PC-9 (cell line): ENCODE measurements around the gene HFM1. TPM values are rescaled to one million over a fixed set of nuclear protein-coding genes. Genes with fewer than 3 reads are reported as not detected.

Experiments used
- BruUV-seq: library from RNA; stranded (reverse); fragments of 400-500 nt; replicated peaks from 2 replicates; lab custom pipeline; 2021; lab: Mats Ljungman, UMichigan
- CTCF ChIA-PET: fragments of 300-600 bp; sonication (Branson Sonifier 250); formaldehyde crosslinking; loops from one replicate; lab custom pipeline; 2022; ENCODE audit warnings: antibody characterized with exemption; lab: Charles Lee
- POLR2A ChIA-PET: fragments of 300-600 bp; sonication (Branson Sonifier 250); formaldehyde crosslinking; loops from one replicate; lab custom pipeline; 2022; ENCODE audit warnings: antibody characterized with exemption; ENCODE audit not compliant: unreplicated experiment; lab: Charles Lee
- DNase-seq, 2 experiments: peaks; one replicate each; pipeline versions ENCODE4 v3.0.0 to v3.0.0-alpha.2; 2015 to 2022; ENCODE audit warnings: mixed read lengths in 1 of 2
- H2AFZ ChIP-seq: fragments of 200-600 bp; sonication (generic); 2 replicates; pipeline ENCODE4 v1.8.1; 2017; ENCODE audit warnings: antibody characterized with exemption
- H3F3A ChIP-seq: fragments of 200-600 bp; sonication (generic); 2 replicates; pipeline ENCODE4 v1.8.1; 2017; ENCODE audit warnings: antibody characterized with exemption, mild to moderate bottlenecking, low read depth; ENCODE audit not compliant: insufficient read depth
- H3K27ac ChIP-seq: fragments of 200-600 bp; sonication (generic); 2 replicates; pipeline ENCODE4 v1.6.1; 2016; ENCODE audit warnings: mixed run types
- H3K27me3 ChIP-seq: fragments of 200-600 bp; sonication (generic); 2 replicates; pipeline ENCODE4 v1.6.1; 2016; ENCODE audit warnings: low read depth, mixed run types; ENCODE audit not compliant: insufficient read depth
- H3K36me3 ChIP-seq: fragments of 200-600 bp; sonication (generic); 2 replicates; pipeline ENCODE4 v1.6.1; 2016; ENCODE audit warnings: low read depth, mixed run types
- H3K4me1 ChIP-seq: fragments of 200-600 bp; sonication (generic); replicated peaks from 2 replicates; pipeline ENCODE4 v1.6.1; 2016; ENCODE audit warnings: mixed run types; ENCODE audit not compliant: insufficient read depth
- H3K4me2 ChIP-seq: fragments of 200-600 bp; sonication (generic); 2 replicates; pipeline ENCODE4 v1.6.1; 2017; ENCODE audit warnings: mixed run types
- H3K4me3 ChIP-seq: fragments of 200-600 bp; sonication (generic); 2 replicates; pipeline ENCODE4 v1.6.1; 2016; ENCODE audit warnings: mixed run types
- H3K79me2 ChIP-seq: fragments of 200-600 bp; sonication (generic); 2 replicates; pipeline ENCODE4 v1.6.1; 2017; ENCODE audit warnings: low read depth, mixed run types
- H3K9me2 ChIP-seq: fragments of 200-600 bp; sonication (generic); 2 replicates; pipeline ENCODE4 v1.8.1; 2017; ENCODE audit warnings: mild to moderate bottlenecking; ENCODE audit not compliant: insufficient read depth
- H3K9me3 ChIP-seq: fragments of 200-600 bp; sonication (generic); 2 replicates; pipeline ENCODE4 v1.8.1; 2016; ENCODE audit warnings: low read depth; ENCODE audit not compliant: insufficient read depth
- H4K20me1 ChIP-seq: fragments of 200-600 bp; sonication (generic); 2 replicates; pipeline ENCODE4 v1.8.1; 2017; ENCODE audit not compliant: insufficient read depth
- EZH2 ChIP-seq: fragments of 200-600 bp; sonication (generic); IDR thresholded peaks from 2 replicates; pipeline ENCODE4 v1.8.0; 2017; ENCODE audit warnings: antibody characterized with exemption, low read depth
- intact Hi-C: fragments of 100-400 bp; cut with micrococcal nuclease; formaldehyde crosslinking; loops from one replicate; pipeline ENCODE4 v1.10.0; 2022; ENCODE audit not compliant: unreplicated experiment
- total RNA-seq: library from RNA; stranded (reverse); gene quantifications from 2 replicates; pipeline ENCODE4 v1.2.3, GENCODE V29; 2021
- TF ChIP-seq, protein P1 (sequence below): fragments of 200-600 bp; sonication (generic); conservative IDR thresholded peaks from 2 replicates; pipeline ENCODE4 v1.6.1; 2017; ENCODE audit warnings: mixed run types, antibody characterized with exemption, mild to moderate bottlenecking, moderate library complexity

HFM1 gene
- total RNA-seq, 1 experiment from 2014 or later: not detected

DNA sequence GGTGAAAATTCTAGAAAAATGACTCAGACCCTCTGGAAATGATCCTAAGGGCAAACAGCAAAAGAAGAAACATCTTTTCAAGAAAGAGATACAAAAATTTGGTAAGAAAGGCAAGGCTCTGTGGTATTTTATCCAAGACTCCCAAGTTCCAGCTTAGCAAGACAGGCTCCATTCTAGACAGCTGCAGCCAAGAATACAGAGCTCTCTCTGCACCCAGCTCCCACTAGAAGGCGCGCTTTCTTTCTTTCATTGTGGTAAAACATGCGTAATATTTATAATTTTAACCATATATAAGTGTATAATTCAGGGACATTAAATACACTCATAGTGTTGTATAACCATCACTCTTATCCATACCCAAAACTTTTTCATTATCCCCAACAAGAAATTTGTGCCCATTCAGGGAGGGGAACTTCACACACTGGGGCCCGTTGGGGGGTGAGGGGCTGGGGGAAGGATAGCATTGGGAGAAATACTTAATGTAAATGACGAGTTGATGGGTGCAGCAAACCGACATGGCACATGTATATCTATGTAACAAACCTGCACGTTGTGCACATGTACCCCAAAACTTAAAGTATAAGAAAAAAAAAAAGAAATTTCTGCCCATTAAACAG is 2.2 kb upstream of the HFM1 start:
- POLR2A ChIA-PET: interaction anchor here (0.6 kb wide), 1 partner anchor 813 kb away, joined by 3 read pairs; no protein-coding TSS in a partner anchor
- no peaks in the 10 kb centered on the region for H3K27me3 ChIP-seq
- H3K4me1 ChIP-seq: no peaks in the 10 kb centered on the region; the same call in 1 of the 2 replicates
- no peaks in the 10 kb centered on the region for H4K20me1 ChIP-seq
- H3K27ac ChIP-seq: no peak overlapping the region
- TF ChIP-seq, protein P1, sequence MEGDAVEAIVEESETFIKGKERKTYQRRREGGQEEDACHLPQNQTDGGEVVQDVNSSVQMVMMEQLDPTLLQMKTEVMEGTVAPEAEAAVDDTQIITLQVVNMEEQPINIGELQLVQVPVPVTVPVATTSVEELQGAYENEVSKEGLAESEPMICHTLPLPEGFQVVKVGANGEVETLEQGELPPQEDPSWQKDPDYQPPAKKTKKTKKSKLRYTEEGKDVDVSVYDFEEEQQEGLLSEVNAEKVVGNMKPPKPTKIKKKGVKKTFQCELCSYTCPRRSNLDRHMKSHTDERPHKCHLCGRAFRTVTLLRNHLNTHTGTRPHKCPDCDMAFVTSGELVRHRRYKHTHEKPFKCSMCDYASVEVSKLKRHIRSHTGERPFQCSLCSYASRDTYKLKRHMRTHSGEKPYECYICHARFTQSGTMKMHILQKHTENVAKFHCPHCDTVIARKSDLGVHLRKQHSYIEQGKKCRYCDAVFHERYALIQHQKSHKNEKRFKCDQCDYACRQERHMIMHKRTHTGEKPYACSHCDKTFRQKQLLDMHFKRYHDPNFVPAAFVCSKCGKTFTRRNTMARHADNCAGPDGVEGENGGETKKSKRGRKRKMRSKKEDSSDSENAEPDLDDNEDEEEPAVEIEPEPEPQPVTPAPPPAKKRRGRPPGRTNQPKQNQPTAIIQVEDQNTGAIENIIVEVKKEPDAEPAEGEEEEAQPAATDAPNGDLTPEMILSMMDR: no peak
- TF ChIP-seq EZH2: no peak
- no peaks in the 10 kb centered on the region for H3F3A ChIP-seq
- no peaks in the 10 kb centered on the region for H3K36me3 ChIP-seq
- no peaks in the 10 kb centered on the region for H3K9me2 ChIP-seq
- intact Hi-C loops: loop anchor here (10.0 kb wide), 1 partner anchor 242 kb away; no protein-coding TSS in a partner anchor
- CTCF ChIA-PET: no interaction called here
- no TSS peak for BruUV-seq
- no peak overlapping the region for H3K4me2 ChIP-seq
- H3K9me3 ChIP-seq: no peaks in the 10 kb centered on the region
- no peaks in the 10 kb centered on the region for H3K79me2 ChIP-seq
- no peak overlapping the region for H3K4me3 ChIP-seq
- no peak for DNase-seq
- H2AFZ ChIP-seq: no peak overlapping the region

DNA sequence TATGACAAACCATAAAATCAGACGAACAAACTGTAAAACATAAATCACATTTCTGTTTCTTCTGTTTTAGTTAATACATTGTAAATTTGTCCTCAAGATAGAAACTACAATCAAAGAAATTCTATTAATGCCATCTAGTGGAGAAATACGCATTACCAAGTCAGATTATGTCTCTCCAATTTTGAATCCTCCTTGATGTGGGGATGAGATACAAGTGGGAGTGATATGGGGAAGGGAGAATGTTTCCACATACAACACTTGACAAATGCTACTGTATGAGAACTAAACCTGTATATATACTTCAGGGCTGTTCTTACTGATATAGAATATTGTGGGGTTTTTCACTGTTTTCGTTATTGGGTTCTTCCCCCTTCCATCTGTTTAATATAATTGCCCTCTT is 2.6 kb downstream of the HFM1 start:
- DNase-seq: no peak
- Histone ChIP-seq H3K9me3 (no peaks in the 10 kb centered on the region), H3K9me2 (no peaks in the 10 kb centered on the region; the same call in 1 of the 2 replicates), H3K4me3 (no peak overlapping the region), H3F3A (no peaks in the 10 kb centered on the region), H3K36me3 (no peaks in the 10 kb centered on the region), H4K20me1 (no peaks in the 10 kb centered on the region), H3K27me3 (no peaks in the 10 kb centered on the region), H3K4me1 (no peaks in the 10 kb centered on the region; the same call in 1 of the 2 replicates), H3K79me2 (no peaks in the 10 kb centered on the region), H2AFZ (no peak overlapping the region), H3K27ac (no peak overlapping the region), H3K4me2 (no peak overlapping the region)
- no TSS peak for BruUV-seq
- no peak for TF ChIP-seq EZH2
- TF ChIP-seq, protein P1: peak; percentile 76
- intact Hi-C loops: loop anchor here (2.0 to 10.0 kb wide), 2 partner anchors 119 to 237 kb away; no protein-coding TSS in a partner anchor
- ChIA-PET POLR2A (no interaction called here), CTCF (no interaction called here)

DNA sequence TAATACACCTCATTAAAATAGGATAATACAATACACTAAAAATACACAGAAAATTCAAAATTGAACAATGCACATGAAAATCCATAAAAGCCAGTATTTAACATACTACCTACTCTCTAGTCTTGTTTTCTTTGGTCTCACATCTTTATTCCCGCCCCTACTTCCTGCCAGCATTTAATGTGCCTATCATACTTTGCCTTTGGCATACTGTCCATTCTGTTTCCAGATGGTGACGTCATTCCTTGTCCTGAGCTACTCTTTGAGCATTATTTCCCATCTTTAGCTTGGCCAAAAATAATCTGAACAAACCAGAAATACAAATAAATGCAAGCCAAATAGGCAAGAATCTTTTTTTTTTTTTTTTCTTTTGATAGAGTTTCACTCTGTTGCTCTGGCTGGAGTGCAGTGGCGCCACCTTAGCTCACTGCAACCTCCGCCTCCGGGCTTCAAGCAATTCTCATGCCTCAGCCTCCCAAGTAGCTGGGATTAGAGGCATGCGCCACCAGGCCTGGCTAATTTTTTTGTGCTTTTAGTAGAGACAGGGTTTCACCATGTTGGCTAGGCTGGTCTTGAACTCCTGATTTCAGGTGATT is 4.4 kb downstream of the HFM1 start:
- Histone ChIP-seq H3K27me3 (no peaks in the 10 kb centered on the region), H3F3A (no peaks in the 10 kb centered on the region), H2AFZ (no peak overlapping the region), H3K9me3 (no peaks in the 10 kb centered on the region), H3K27ac (no peak overlapping the region), H3K36me3 (no peaks in the 10 kb centered on the region), H3K4me3 (no peak overlapping the region), H3K4me2 (no peak overlapping the region), H3K79me2 (no peaks in the 10 kb centered on the region), H4K20me1 (no peaks in the 10 kb centered on the region), H3K9me2 (no peaks in the 10 kb centered on the region; the same call in 1 of the 2 replicates), H3K4me1 (no peaks in the 10 kb centered on the region; the same call in 1 of the 2 replicates)
- TF ChIP-seq EZH2: no peak
- TF ChIP-seq, protein P1: no peak
- intact Hi-C loops: loop anchor here (10.0 kb wide), 1 partner anchor 235 kb away; no protein-coding TSS in a partner anchor
- no peak for DNase-seq
- no TSS peak for BruUV-seq
- POLR2A ChIA-PET: no interaction called here
- CTCF ChIA-PET: no interaction called here
